ENCODE results near the gene GMDS. TPM values are rescaled to one million over a fixed set of nuclear protein-coding genes. Genes with fewer than 3 reads are reported as not detected.

The GMDS gene
- total and polyA plus RNA-seq, 2 donors (not counting 1 experiment from before 2014, with no cell fraction given), result 12.7 to 34.5 TPM

- Histone ChIP-seq H3K9me3 (ENCODE audit: control insufficient read depth, insufficient read depth, low read depth, low read length) (no peaks in the 10 kb centered on the region), H3K4me2 (ENCODE audit: extremely low read depth, insufficient read depth, low read length) (peak overlapping the region; percentile 61), H2AFZ (ENCODE audit: low read length) (peak overlapping the region; percentile 75), H4K20me1 (ENCODE audit: control insufficient read depth, extremely low read depth, insufficient read depth, low read length) (no peaks in the 10 kb centered on the region), H3K4me1 (ENCODE audit: control insufficient read depth, extremely low read depth, insufficient read depth, low read length) (peaks cover 2% of the 10 kb centered on the region), H3K4me3 (replicated peaks in 1 of 4; ENCODE audit: control extremely low read depth in 1 of 4, insufficient read depth in 1 of 4, low read depth in 3 of 4, low read length in 4 of 4) (peak overlapping the region; percentile 17 to 75 (median 54)), H3K36me3 (ENCODE audit: control insufficient read depth, insufficient read depth, low read length) (no peaks in the 10 kb centered on the region), H3K9ac (ENCODE audit: insufficient read depth, low read length) (peak overlapping the region; percentile 0), H3K27me3 (ENCODE audit: control insufficient read depth, insufficient read depth, low read length) (no peaks in the 10 kb centered on the region), H3K27ac (ENCODE audit: insufficient read depth, low read length) (peak overlapping the region; percentile 60), H3K79me2 (ENCODE audit: control insufficient read depth, insufficient read depth, low read length) (no peaks in the 10 kb centered on the region)
- TF ChIP-seq CTCF (conservative IDR thresholded peaks at IDR 0.05 in 1 of 2, IDR thresholded peaks at IDR 0.05 in 1 of 2; ENCODE audit: low read depth in 1 of 2, low read length in 2 of 2) (no peak), EZH2 (IDR thresholded peaks at IDR 0.05; ENCODE audit: low read length, missing control alignments) (no peak)
- no peak for DNase-seq (ENCODE audit: low read depth in 2 of 2)
These were observed 23.6 kb downstream of the GMDS start for GRCh38 chr6:2221726-2222274.

GRCh38 chr6:2220154-2220553 is 25.3 kb downstream of the GMDS start:
- no peaks in the 10 kb centered on the region for H3K9me3 ChIP-seq (ENCODE audit: control insufficient read depth, insufficient read depth, low read depth, low read length)
- TF ChIP-seq EZH2 (IDR thresholded peaks at IDR 0.05; ENCODE audit: low read length, missing control alignments), result no peak
- H3K27me3 ChIP-seq (ENCODE audit: control insufficient read depth, insufficient read depth, low read length), result no peaks in the 10 kb centered on the region
- H3K9ac ChIP-seq (ENCODE audit: insufficient read depth, low read length), result no peak overlapping the region
- no peaks in the 10 kb centered on the region for H4K20me1 ChIP-seq (ENCODE audit: control insufficient read depth, extremely low read depth, insufficient read depth, low read length)
- H3K27ac ChIP-seq (ENCODE audit: insufficient read depth, low read length), result no peak overlapping the region
- H3K4me1 ChIP-seq (ENCODE audit: control insufficient read depth, extremely low read depth, insufficient read depth, low read length), result peaks cover 2% of the 10 kb centered on the region
- no peaks in the 10 kb centered on the region for H3K36me3 ChIP-seq (ENCODE audit: control insufficient read depth, insufficient read depth, low read length)
- DNase-seq (ENCODE audit: low read depth in 2 of 2), result no peak
- H3K4me3 ChIP-seq (replicated peaks in 1 of 4; ENCODE audit: control extremely low read depth in 1 of 4, insufficient read depth in 1 of 4, low read depth in 3 of 4, low read length in 4 of 4), result no peak overlapping the region
- no peak overlapping the region for H3K4me2 ChIP-seq (ENCODE audit: extremely low read depth, insufficient read depth, low read length)
- H2AFZ ChIP-seq (ENCODE audit: low read length), result no peak overlapping the region
- H3K79me2 ChIP-seq (ENCODE audit: control insufficient read depth, insufficient read depth, low read length), result no peaks in the 10 kb centered on the region

- DNase-seq (ENCODE audit: low read depth in 2 of 2), result no peak
- Histone ChIP-seq H4K20me1 (ENCODE audit: control insufficient read depth, extremely low read depth, insufficient read depth, low read length) (no peaks in the 10 kb centered on the region), H3K4me1 (ENCODE audit: control insufficient read depth, extremely low read depth, insufficient read depth, low read length) (peaks cover 2% of the 10 kb centered on the region)
These were observed 26.5 kb downstream of the GMDS start for GRCh38 chr6:2218866-2219265.

More at GRCh38 chr6:2218866-2219265, 26.5 kb downstream of the GMDS start:
- Histone ChIP-seq H3K4me2 (ENCODE audit: extremely low read depth, insufficient read depth, low read length) (no peak overlapping the region), H3K79me2 (ENCODE audit: control insufficient read depth, insufficient read depth, low read length) (no peaks in the 10 kb centered on the region), H2AFZ (ENCODE audit: low read length) (no peak overlapping the region), H3K36me3 (ENCODE audit: control insufficient read depth, insufficient read depth, low read length) (no peaks in the 10 kb centered on the region), H3K4me3 (replicated peaks in 1 of 4; ENCODE audit: control extremely low read depth in 1 of 4, insufficient read depth in 1 of 4, low read depth in 3 of 4, low read length in 4 of 4) (no peak overlapping the region), H3K27me3 (ENCODE audit: control insufficient read depth, insufficient read depth, low read length) (no peaks in the 10 kb centered on the region), H3K9me3 (ENCODE audit: control insufficient read depth, insufficient read depth, low read depth, low read length) (no peaks in the 10 kb centered on the region), H3K9ac (ENCODE audit: insufficient read depth, low read length) (no peak overlapping the region), H3K27ac (ENCODE audit: insufficient read depth, low read length) (no peak overlapping the region)
- TF ChIP-seq EZH2 (IDR thresholded peaks at IDR 0.05; ENCODE audit: low read length, missing control alignments) (no peak), CTCF (conservative IDR thresholded peaks at IDR 0.05 in 1 of 2, IDR thresholded peaks at IDR 0.05 in 1 of 2; ENCODE audit: low read depth in 1 of 2, low read length in 2 of 2) (no peak)

Measured in fibroblast of lung (primary cell).